HG03064 (cell line): ENCODE measurements around the gene ACKR4.
"Not testable (repeated sequence)": the region's sequence is repeated elsewhere in the genome, so short reads cannot be mapped to it uniquely, and the experiment has no call there.

Source experiments
- ATAC-seq: cut with Tn5 transposase; IDR thresholded peaks from one replicate; pipeline ENCODE4 v1.9.1; 2021; ENCODE audit warnings: low read depth; ENCODE audit not compliant: unreplicated experiment

The ACKR4 gene

DNA sequence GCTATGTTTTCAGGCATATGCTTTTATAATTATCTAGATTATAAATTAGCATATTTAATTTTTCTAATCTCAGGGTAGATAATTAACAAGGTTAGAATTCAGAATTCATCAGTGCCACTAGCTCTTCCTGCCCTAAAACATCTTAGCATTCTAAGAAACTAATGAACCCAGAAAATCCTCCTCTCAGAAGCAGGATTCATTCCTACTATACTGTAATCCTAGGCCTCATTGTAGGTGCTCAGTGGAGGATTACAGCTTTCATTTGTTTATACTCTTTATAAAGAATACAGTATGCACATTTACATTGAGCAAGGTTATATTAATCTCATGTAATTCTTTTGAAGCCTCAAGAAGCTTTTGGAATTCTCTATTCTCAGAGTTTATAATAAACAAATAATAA is 41.6 kb downstream of the ACKR4 start:
- no peak for ATAC-seq

DNA sequence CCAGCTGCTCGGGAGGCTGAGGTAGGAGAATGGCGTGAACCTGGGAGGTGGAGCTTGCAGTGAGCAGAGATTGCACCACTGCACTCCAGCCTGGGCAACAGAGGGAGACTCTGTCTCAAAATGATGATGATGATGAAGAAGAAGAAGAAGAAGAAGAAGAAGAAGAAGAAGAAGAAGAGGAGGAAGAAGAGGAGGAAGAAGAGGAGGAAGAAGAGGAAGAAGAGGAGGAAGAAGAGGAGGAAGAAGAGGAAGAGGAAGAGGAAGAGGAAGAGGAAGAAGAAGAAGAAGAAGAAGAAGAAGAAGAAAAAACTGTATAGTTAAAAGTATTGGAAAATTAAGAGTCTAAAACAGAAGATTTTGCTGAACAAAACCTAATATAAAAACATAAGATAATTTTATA is 44.4 kb downstream of the ACKR4 start:
- ATAC-seq: not testable (repeated sequence)

DNA sequence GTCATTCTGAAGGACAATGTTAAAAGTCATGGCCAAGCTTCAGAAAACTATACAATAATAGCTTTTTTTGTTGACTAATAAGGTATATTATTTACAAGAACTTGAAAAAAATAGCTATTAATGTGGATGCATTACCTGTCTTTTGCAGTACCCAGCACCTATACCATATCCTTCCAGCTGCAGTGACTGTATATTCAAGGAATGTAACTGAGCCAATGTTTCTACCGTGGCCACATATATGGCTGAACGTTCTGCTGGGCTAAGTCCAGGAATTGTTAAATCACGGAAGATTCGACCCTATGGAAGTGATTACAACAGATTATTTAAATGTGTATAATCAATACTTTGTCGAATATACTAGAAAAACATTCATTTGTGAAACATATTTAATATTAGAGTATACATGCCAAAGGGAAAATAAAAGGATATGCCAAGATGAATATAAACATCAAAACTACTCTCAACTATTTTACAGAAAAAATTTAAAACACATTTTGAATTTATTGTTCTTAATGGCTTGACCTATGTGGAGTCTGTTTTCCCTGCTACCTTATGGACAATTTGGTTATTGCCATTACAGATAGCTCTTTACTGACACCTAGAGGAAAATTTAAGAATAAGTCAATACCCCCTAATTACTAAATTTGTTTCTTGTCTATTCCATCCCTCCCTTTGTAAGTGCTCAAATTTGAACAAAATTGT is 44.9 kb downstream of the ACKR4 start:
- ATAC-seq: no peak

DNA sequence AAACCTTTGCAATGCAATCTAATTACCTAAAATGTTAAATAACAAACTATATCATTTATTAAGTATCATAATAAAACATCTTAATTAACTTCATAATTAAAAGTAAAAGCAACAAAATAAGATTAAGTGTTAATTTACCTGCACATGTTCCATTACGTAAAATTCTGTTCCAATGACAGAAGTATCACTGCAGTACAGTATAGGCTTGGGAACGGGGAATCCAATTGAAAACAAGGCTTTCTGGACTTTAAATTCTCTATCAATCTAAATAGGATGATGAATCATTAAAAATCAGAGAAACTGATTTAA is 45.4 kb downstream of the ACKR4 start:
- no peak for ATAC-seq

DNA sequence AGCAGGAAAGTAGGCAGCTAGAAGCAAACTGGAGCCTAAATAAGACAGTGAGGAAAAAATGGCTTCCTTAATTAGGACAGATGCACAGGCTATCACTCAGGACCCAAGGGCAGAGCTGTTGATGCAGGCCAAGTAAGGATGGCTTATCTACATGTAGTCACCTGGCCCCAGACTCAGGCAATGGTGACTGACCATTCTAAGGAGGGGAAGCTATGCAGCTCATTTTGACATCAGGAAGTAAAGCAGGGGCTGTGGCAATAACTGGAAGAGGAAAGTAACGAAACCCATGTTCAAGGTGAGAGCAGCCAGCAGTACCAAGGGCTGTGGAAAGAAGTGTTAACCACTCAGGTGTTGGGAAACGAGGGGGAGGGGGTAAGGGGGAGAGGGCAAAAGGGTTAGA is 46.3 kb downstream of the ACKR4 start:
- no peak for ATAC-seq

- no peak for ATAC-seq
Measured at GRCh38 chr3:132645058-132645457, 48.0 kb downstream of the ACKR4 start.

DNA sequence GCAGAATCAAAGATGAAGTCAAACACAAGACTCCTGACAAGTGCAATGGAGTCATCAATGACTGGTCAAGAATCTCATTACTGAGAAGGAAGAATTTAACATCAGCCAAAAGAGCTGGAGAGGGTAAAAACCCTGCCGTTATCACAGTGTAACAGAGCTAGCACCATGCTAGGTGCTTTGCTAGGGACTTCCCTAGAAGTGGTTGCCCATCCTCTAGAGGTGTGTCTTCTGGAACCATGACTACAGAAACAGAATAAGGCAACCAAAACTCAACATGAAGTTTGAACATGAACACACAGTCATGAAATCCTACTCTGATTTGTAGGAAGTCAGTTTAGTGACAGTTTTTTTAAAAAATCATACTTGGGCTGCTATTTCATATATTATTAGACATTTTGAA is 53.1 kb downstream of the ACKR4 start:
- no peak for ATAC-seq
